Activated naive CD4-positive, alpha-beta T cell treated with anti-CD3 and anti-CD28 coated beads, Interleukin-2, amount 10 ng/mL, durations not matched to agents 7 days and 5 days (primary cell): ENCODE results near the gene NEURL4.

Experiments used
- CTCF ChIA-PET: fragments of 350-600 bp; sonication (Branson Sonifier 250); formaldehyde crosslinking; loops from one replicate; lab custom pipeline; 2021; ENCODE audit warnings: antibody characterized with exemption; lab: Charles Lee
- DNase-seq: peaks from one replicate; pipeline ENCODE4 v3.0.0-alpha.2; 2020
- H3K27ac Mint-ChIP-seq: one replicate; pipeline ENCODE4 v1.8.0; 2021; ENCODE audit warnings: mild to moderate bottlenecking, moderate library complexity, mixed read lengths
- H3K27me3 Mint-ChIP-seq: one replicate; pipeline ENCODE4 v1.8.0; 2021; ENCODE audit warnings: mild to moderate bottlenecking, mixed read lengths
- H3K36me3 Mint-ChIP-seq: one replicate; pipeline ENCODE4 v1.8.0; 2021; ENCODE audit warnings: mixed read lengths
- H3K4me1 Mint-ChIP-seq: one replicate; pipeline ENCODE4 v1.8.0; 2021; ENCODE audit warnings: mixed read lengths
- H3K4me3 Mint-ChIP-seq: one replicate; pipeline ENCODE4 v1.8.0; 2021; ENCODE audit warnings: mild to moderate bottlenecking, moderate library complexity, mixed read lengths
- H3K9me3 Mint-ChIP-seq: one replicate; pipeline ENCODE4 v1.8.0; 2021; ENCODE audit warnings: mixed read lengths

Gene NEURL4

DNA sequence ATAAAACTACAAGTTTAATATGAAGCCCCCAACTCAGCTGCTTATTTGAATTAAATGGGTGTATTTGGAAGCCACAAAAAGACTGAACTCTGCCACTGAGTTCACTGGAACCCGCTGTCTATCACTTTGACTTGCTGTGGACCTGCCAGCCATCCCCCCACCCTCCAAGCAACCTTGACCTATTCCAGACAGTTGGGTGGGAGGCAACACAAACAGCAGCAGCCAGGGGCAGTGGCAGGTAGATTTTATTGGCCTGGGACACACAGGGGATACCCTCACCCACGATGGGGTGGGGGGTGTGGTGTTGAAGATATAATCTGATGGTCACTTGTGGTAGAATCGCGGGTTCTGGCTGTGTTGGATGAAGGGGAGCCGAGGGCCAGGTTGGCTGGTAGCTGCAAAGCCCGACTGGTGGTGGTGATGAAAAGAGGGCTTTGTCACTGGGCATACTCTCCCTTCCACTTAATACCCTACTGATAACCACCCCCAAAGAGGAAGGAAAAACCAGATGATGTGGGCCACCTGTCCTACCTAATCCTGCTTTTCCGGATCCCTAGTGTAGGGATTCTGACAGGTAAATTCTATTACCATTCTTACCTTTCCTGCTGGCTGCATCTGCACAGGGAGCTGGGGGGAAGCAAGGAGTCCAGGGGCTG, 16.6 kb downstream of the NEURL4 start:
- CTCF ChIA-PET: interaction anchor here (0.9 to 4.7 kb wide), 6 partner anchors 11 to 41 kb away, joined by 3 to 16 read pairs (median 4); partner anchors contain the start of gene ACAP1
- no peak for DNase-seq
- H3K4me3 Mint-ChIP-seq: peak overlapping the region; percentile 84
- peak overlapping the region; percentile 71 for H3K27ac Mint-ChIP-seq
- H3K9me3 Mint-ChIP-seq: no peaks in the 10 kb centered on the region
- no peaks in the 10 kb centered on the region for H3K27me3 Mint-ChIP-seq
- H3K36me3 Mint-ChIP-seq: peaks cover 60% of the 10 kb centered on the region
- peaks cover 69% of the 10 kb centered on the region for H3K4me1 Mint-ChIP-seq

- H3K4me1 Mint-ChIP-seq: peaks cover 72% of the 10 kb centered on the region
- peaks cover 58% of the 10 kb centered on the region for H3K36me3 Mint-ChIP-seq
- no peaks in the 10 kb centered on the region for H3K27me3 Mint-ChIP-seq
- H3K4me3 Mint-ChIP-seq: peak overlapping the region; percentile 25
- CTCF ChIA-PET: interaction anchor here (3.7 kb wide), 1 partner anchor 25 kb away, joined by 11 read pairs; the partner anchor contains the start of gene ACAP1
- peak overlapping the region; percentile 100 for H3K27ac Mint-ChIP-seq
- no peak for DNase-seq
- H3K9me3 Mint-ChIP-seq: no peaks in the 10 kb centered on the region
Observed at GRCh38 chr17:7311110-7311705, 17.9 kb downstream of the NEURL4 start.

GRCh38 chr17:7309628-7310027, 19.5 kb downstream of the NEURL4 start:
- Mint-ChIP-seq H3K36me3 (peaks cover 55% of the 10 kb centered on the region), H3K4me3 (peak overlapping the region; percentile 96), H3K4me1 (peaks cover 69% of the 10 kb centered on the region), H3K9me3 (no peaks in the 10 kb centered on the region), H3K27me3 (no peaks in the 10 kb centered on the region), H3K27ac (peak overlapping the region; percentile 100)
- CTCF ChIA-PET: interaction anchor here (1.6 to 3.7 kb wide), 3 partner anchors 14 to 27 kb away, joined by 3 to 11 read pairs (median 5); partner anchors contain the start of gene ACAP1
- no peak for DNase-seq

DNA sequence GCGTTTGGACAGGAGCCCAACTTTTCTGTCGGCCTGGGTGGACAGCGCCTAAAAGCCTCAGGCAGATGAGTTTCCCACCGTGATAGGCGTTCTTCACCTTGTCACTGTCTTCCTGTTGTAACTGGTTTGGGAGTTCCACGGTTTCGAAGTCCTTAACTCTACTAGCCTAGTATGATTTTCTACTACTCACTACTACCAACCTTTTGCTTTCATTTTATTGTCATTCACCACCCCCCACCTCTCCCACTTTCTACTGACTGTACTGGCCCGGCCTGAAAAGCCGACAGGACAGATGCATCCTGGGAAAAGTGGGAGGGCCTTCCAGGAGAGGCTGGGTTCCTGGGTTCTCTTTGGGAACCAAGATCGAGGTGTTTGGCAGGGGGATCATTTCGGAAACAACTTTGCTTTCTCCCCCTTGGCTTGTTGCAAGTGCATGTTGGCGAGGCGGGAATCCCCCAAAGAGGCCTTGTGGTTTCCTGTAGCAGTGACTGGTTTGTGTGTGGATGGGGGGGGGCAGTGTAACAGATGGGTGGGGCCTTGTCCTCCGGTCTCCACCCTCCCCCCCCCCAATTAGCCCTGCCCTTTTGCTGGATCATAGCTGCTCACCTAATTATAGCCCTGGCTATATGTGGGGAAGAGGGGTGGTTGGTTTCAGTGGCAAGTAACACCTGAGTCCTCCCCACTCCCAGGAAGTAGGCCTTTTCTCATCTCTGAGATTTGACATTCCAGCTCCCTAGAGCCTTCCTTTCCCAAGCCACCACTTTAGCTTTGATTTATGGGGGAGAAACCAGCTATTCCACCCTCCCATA, 20.3 kb downstream of the NEURL4 start:
- peaks cover 47% of the 10 kb centered on the region for H3K36me3 Mint-ChIP-seq
- CTCF ChIA-PET: interaction anchor here (1.6 to 3.7 kb wide), 3 partner anchors 14 to 28 kb away, joined by 3 to 11 read pairs (median 5); partner anchors contain the start of gene ACAP1

GRCh38 chr17:7307686-7308624, 21.2 kb downstream of the NEURL4 start:
- H3K4me3 Mint-ChIP-seq: peak overlapping the region; percentile 96
- no peaks in the 10 kb centered on the region for H3K9me3 Mint-ChIP-seq
- H3K4me1 Mint-ChIP-seq: peaks cover 52% of the 10 kb centered on the region
- H3K27ac Mint-ChIP-seq: peak overlapping the region; percentile 100
- DNase-seq: peak; percentile 72
- H3K36me3 Mint-ChIP-seq: peaks cover 40% of the 10 kb centered on the region
- peaks cover 4% of the 10 kb centered on the region for H3K27me3 Mint-ChIP-seq
- CTCF ChIA-PET: interaction anchor here (3.7 kb wide), 1 partner anchor 28 kb away, joined by 11 read pairs; the partner anchor contains the start of gene ACAP1

More for the DNA sequence above, 20.3 kb downstream of the NEURL4 start:
- peak overlapping the region; percentile 96 for H3K4me3 Mint-ChIP-seq
- no peaks in the 10 kb centered on the region for H3K27me3 Mint-ChIP-seq
- peaks cover 61% of the 10 kb centered on the region for H3K4me1 Mint-ChIP-seq
- H3K27ac Mint-ChIP-seq: peak overlapping the region; percentile 100
- DNase-seq: peak; percentile 88
- no peaks in the 10 kb centered on the region for H3K9me3 Mint-ChIP-seq

DNA sequence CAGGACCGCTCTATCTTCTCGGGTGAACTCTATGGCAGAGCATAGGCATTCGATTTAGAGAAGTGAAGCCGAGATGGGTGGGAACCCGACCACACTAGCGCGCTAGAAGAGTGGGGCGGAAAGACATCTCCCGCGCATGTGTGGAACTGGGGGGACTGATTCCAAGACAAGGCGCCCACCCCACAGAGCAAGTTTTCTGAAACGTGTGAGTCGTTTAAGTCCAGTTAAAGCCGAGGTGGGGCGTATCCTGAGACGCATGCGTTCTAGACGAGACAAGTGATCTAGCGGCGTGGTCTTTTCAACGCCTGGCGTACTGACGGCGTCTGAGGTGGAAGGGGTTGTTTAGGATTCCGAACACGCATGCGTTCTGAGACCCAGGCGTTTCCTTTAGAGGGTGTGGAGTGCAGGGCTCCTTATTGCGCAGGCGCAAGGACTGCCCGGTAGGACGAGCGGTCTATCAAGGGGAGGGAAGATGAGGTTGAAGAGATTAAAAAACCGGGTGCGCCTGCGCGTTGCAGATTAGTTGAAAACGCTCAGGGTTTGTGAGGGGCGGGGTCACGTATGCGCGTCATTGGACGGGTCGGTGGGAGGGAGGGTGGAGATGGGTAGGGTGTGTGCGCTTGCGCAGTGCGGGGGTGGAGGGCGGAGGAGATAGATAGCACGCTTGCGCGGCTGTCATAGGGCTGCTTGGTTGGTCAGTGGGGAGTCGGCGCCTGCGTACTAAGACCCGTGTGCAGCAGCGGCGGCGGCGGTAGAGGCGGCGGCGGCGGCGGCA, 22.0 kb downstream of the NEURL4 start, which contains the start of gene EIF5A:
Gene EIF5A, plus strand, starts transcription at position 718 of the 775 bp plus-strand sequence. CDS start 2,008 bp downstream, outside the sequence.
- Mint-ChIP-seq H3K4me3 (peak within 1 kb of the TSS; percentile 96), H3K9me3 (no peaks in the 10 kb centered on the region), H3K4me1 (peaks cover 45% of the 10 kb centered on the region), H3K36me3 (peaks cover 33% of the 10 kb centered on the region), H3K27ac (peak within 1 kb of the TSS; percentile 100), H3K27me3 (peaks cover 4% of the 10 kb centered on the region)
- CTCF ChIA-PET: no interaction called here
- DNase-seq: peak; percentile 100

DNA sequence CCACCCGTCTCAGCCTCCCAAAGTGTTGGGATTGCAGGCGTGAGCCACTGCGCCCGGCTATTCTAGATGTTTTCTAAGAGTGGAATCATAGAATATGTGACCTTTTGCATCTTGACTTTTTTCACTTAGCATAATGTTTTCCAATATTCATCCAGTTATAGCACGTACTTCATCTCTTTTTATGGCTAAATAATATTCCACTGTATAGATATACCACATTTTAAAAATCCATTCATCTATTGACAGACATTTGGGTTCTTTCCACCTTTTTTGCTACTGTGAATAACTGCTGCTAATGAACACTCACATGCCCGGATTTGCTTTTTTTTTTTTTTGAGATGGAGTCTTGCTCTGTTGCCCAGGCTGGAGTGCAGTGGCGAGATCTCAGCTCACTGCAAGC, 25.0 kb downstream of the NEURL4 start:
- peaks cover 8% of the 10 kb centered on the region for H3K36me3 Mint-ChIP-seq
- peaks cover 26% of the 10 kb centered on the region for H3K27me3 Mint-ChIP-seq
- peak overlapping the region; percentile 3 for H3K27ac Mint-ChIP-seq
- H3K4me1 Mint-ChIP-seq: peaks cover 18% of the 10 kb centered on the region
- H3K4me3 Mint-ChIP-seq: no peak overlapping the region
- no peak for DNase-seq
- CTCF ChIA-PET: interaction anchor here (1.1 to 2.5 kb wide), 2 partner anchors 8 to 20 kb away, joined by 4 to 11 read pairs; no protein-coding TSS in a partner anchor
- H3K9me3 Mint-ChIP-seq: no peaks in the 10 kb centered on the region

GRCh38 chr17:7296189-7296861, 32.8 kb downstream of the NEURL4 start:
- Mint-ChIP-seq H3K27ac (peak overlapping the region; percentile 52), H3K27me3 (peaks cover 91% of the 10 kb centered on the region), H3K4me1 (peaks cover 28% of the 10 kb centered on the region), H3K4me3 (no peak overlapping the region), H3K36me3 (no peaks in the 10 kb centered on the region), H3K9me3 (no peaks in the 10 kb centered on the region)
- CTCF ChIA-PET: interaction anchor here (0.6 to 5.8 kb wide), 22 partner anchors 9 to 250 kb away, joined by 3 to 78 read pairs (median 3); partner anchors contain the start of genes ACADVL, DLG4, GABARAP and NEURL4
- peak; percentile 71 for DNase-seq

- CTCF ChIA-PET: interaction anchor here (0.6 to 5.8 kb wide), 20 partner anchors 10 to 250 kb away, joined by 3 to 78 read pairs (median 3); partner anchors contain the start of genes ACADVL, DLG4, NEURL4 and SLC2A4
- Mint-ChIP-seq H3K27ac (peak overlapping the region; percentile 52), H3K4me1 (peaks cover 28% of the 10 kb centered on the region), H3K9me3 (no peaks in the 10 kb centered on the region), H3K36me3 (no peaks in the 10 kb centered on the region), H3K4me3 (peak overlapping the region; percentile 74), H3K27me3 (peaks cover 93% of the 10 kb centered on the region)
- DNase-seq: no peak
Observed at GRCh38 chr17:7295230-7296180, 33.6 kb downstream of the NEURL4 start.

DNA sequence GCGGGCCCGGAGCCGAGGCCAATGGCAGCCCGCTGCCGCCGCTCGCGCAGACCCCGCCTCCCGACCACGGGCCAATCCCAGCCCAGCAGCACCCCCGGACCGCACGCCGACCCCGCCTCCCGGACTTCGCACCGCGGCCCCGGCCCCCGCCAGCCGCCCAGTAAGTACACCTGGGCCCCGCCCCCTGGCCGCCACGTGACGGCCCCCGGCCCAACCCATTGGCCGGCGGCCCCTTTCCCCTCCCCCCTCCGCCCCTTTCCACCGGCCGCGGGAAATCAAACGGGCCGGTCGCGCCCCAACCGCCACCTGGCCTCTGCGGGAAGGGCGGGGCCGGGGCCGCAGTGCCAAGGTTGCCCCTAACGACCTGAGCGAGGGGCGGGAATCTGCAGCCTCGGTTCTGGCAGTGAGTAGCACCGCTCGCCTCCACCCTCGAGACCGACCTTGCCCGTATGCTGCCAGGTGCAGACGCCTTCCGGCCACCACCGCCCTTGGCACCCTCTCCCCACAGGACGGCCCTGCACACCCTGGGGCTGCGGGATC, 34.5 kb downstream of the NEURL4 start, which contains the start of gene YBX2:
Gene YBX2, minus strand, starts transcription at position 26 of the 540 bp plus-strand sequence. CDS start 139 bp downstream, outside the sequence.
- Mint-ChIP-seq H3K4me1 (peaks cover 28% of the 10 kb centered on the region), H3K9me3 (no peaks in the 10 kb centered on the region), H3K27me3 (peaks cover 93% of the 10 kb centered on the region), H3K27ac (peak within 1 kb of the TSS; percentile 2), H3K4me3 (peak within 1 kb of the TSS; percentile 74), H3K36me3 (no peaks in the 10 kb centered on the region)
- DNase-seq: peak; percentile 85
- CTCF ChIA-PET: no interaction called here
